ENCODE results near the gene NMBR. TPM values are rescaled to one million over a fixed set of nuclear protein-coding genes. Genes with fewer than 3 reads are reported as not detected.

NMBR gene
- total RNA-seq, 4 donors from 2014 or later, result 0.41 TPM; not detected in 3

- H3K4me1 ChIP-seq, result no peaks in the 10 kb centered on the region
- no peak overlapping the region for H3K27ac ChIP-seq
- no peak overlapping the region for H3K4me3 ChIP-seq
- H3K9me3 ChIP-seq, result peaks cover 0 to 4% of the 10 kb centered on the region in 2 donors
- no peak for TF ChIP-seq POLR2A (IDR thresholded peaks at IDR 0.05)
- TF ChIP-seq, protein P1, sequence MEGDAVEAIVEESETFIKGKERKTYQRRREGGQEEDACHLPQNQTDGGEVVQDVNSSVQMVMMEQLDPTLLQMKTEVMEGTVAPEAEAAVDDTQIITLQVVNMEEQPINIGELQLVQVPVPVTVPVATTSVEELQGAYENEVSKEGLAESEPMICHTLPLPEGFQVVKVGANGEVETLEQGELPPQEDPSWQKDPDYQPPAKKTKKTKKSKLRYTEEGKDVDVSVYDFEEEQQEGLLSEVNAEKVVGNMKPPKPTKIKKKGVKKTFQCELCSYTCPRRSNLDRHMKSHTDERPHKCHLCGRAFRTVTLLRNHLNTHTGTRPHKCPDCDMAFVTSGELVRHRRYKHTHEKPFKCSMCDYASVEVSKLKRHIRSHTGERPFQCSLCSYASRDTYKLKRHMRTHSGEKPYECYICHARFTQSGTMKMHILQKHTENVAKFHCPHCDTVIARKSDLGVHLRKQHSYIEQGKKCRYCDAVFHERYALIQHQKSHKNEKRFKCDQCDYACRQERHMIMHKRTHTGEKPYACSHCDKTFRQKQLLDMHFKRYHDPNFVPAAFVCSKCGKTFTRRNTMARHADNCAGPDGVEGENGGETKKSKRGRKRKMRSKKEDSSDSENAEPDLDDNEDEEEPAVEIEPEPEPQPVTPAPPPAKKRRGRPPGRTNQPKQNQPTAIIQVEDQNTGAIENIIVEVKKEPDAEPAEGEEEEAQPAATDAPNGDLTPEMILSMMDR (IDR thresholded peaks at IDR 0.05), result no peak
- no peaks in the 10 kb centered on the region for H3K27me3 ChIP-seq
- no peak for DNase-seq
- intact Hi-C loops (cut with DNase I; ENCODE audit: low total_unique reads), result no loop called here
- H3K36me3 ChIP-seq, result peaks cover 0 to 3% of the 10 kb centered on the region in 2 donors
Observed at GRCh38 chr6:142138876-142139275, 8.0 kb downstream of the NMBR start.

DNA sequence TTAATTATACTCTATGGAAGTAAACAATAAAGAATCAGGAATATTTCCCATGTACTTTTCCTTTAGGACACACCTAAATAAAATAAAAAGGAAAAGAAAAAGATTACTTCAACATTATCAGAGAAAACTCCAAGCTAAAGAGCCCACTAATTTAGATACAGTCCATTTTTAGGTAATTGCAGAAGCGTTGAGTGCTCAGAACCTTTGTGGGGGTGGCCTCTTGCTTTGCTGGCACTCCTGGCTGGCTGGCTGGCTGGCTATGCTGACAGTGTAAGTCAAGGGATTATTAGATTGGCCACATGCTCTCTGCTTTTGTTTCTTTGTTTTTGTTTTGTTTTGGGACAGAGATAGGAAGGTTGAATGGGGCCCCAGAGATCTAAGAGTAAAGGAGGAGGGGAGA is 14.3 kb downstream of the NMBR start, which contains the start of gene GJE1:
Gene GJE1, plus strand, starts transcription at position 301 of the 400 bp plus-strand sequence. CDS start 234 bp downstream, outside the sequence.
- DNase-seq, result no peak
- Histone ChIP-seq H3K27ac (no peak within 1 kb of the TSS), H3K9me3 (no peaks in the 10 kb centered on the region), H3K4me1 (no peaks in the 10 kb centered on the region), H3K27me3 (no peaks in the 10 kb centered on the region), H3K36me3 (no peaks in the 10 kb centered on the region), H3K4me3 (no peak within 1 kb of the TSS)
- intact Hi-C loops (cut with DNase I; ENCODE audit: low total_unique reads), result no loop called here
- TF ChIP-seq, protein P1 (IDR thresholded peaks at IDR 0.05), result no peak
- no peak for TF ChIP-seq POLR2A (IDR thresholded peaks at IDR 0.05)

- Histone ChIP-seq H3K27me3 (no peaks in the 10 kb centered on the region), H3K27ac (no peak overlapping the region), H3K4me1 (no peaks in the 10 kb centered on the region), H3K36me3 (no peaks in the 10 kb centered on the region), H3K9me3 (no peaks in the 10 kb centered on the region), H3K4me3 (no peak overlapping the region)
- DNase-seq, result no peak
- TF ChIP-seq, protein P1 (IDR thresholded peaks at IDR 0.05), result no peak
- TF ChIP-seq POLR2A (IDR thresholded peaks at IDR 0.05), result no peak
- intact Hi-C loops (cut with DNase I; ENCODE audit: low total_unique reads), result no loop called here
Observed at GRCh38 chr6:142130814-142131213, 16.1 kb downstream of the NMBR start.

DNA sequence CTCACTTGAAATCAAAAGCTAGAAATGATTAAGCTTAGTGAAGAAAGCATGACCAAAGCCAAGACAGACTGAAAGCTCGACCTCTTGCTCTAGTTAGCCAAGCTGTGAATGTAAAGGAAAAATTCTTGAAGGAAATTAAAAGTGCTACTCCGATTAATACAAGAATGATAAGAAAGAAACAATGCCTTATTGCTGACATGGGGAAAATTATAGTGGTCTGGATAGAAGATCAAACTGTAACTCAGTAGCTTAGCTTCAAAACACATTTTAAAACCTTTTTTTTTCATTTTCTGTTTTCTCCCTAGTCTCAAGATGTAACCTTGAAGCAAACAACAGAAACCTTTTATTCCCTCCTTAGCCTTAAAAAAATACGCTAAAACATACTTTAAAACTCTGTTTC is 25.6 kb downstream of the NMBR start:
- H3K36me3 ChIP-seq, result no peaks in the 10 kb centered on the region
- intact Hi-C loops (cut with DNase I; ENCODE audit: low total_unique reads), result no loop called here
- H3K4me3 ChIP-seq, result no peak overlapping the region
- no peak for DNase-seq
- no peak overlapping the region for H3K27ac ChIP-seq
- H3K4me1 ChIP-seq, result no peaks in the 10 kb centered on the region
- H3K9me3 ChIP-seq, result no peaks in the 10 kb centered on the region
- no peaks in the 10 kb centered on the region for H3K27me3 ChIP-seq
- TF ChIP-seq POLR2A (IDR thresholded peaks at IDR 0.05), result no peak
- TF ChIP-seq, protein P1 (IDR thresholded peaks at IDR 0.05), result no peak

DNA sequence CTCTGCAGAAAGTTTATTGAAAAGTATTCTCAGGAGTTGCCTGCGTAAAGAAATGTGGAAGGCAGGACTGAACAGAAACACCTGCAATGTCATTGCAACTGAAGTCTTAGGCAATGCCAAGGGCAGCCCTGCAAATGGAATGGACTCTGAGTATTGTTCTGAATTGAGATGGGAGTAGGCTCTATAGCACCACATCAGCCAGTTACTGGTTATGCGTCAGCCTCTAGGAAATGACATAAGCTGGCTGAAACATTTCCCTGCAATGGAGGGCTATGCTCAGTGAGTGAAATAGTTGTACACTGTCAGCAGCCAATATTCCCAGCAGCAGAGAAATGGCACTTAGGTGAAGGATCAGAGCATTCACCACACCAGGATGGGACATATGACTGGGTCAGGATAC is 28.0 kb downstream of the NMBR start:
- Histone ChIP-seq H3K4me1 (no peaks in the 10 kb centered on the region), H3K27ac (no peak overlapping the region), H3K27me3 (no peaks in the 10 kb centered on the region), H3K9me3 (no peaks in the 10 kb centered on the region), H3K4me3 (no peak overlapping the region), H3K36me3 (no peaks in the 10 kb centered on the region)
- DNase-seq, result no peak
- no peak for TF ChIP-seq POLR2A (IDR thresholded peaks at IDR 0.05)
- TF ChIP-seq, protein P1 (IDR thresholded peaks at IDR 0.05), result no peak
- intact Hi-C loops (cut with DNase I; ENCODE audit: low total_unique reads), result no loop called here

Measured in uterus (tissue), 4 donors.